ENCODE measurements around the gene FBXL17. TPM values are rescaled to one million over a fixed set of nuclear protein-coding genes. Genes with fewer than 3 reads are reported as not detected.
A peak's percentile ranks its signal among the peaks of the same experiment; 100 is the strongest.

The FBXL17 gene
- total and polyA plus RNA-seq, 2 of the 13 experiments (the other 11 are each of a cell fraction or from before 2014, with no cell fraction given), result 3.0 to 7.9 TPM

- Histone ChIP-seq H3K9ac (ENCODE audit: insufficient read depth, low read depth, low read length) (no peak overlapping the region), H3K4me2 (ENCODE audit: low read depth, low read length) (no peak overlapping the region), H3K79me2 (ENCODE audit: insufficient read depth, low read length) (no peaks in the 10 kb centered on the region), H3K4me3 (replicated peaks in 1 of 3; ENCODE audit: insufficient read depth in 1 of 3, low read depth in 2 of 3, low read length in 3 of 3) (no peak overlapping the region), H3K4me1 (ENCODE audit: insufficient read depth, low read length) (peaks cover 23% of the 10 kb centered on the region), H4K20me1 (ENCODE audit: insufficient read depth, low read length) (no peaks in the 10 kb centered on the region), H3K9me3 (ENCODE audit: low read length) (no peaks in the 10 kb centered on the region), H2AFZ (ENCODE audit: low read length) (no peak overlapping the region), H3K36me3 (replicated peaks in 1 of 2; ENCODE audit: control insufficient read depth in 1 of 2, insufficient read depth in 2 of 2, low read length in 2 of 2) (no peaks in the 10 kb centered on the region), H3K27me3 (ENCODE audit: control insufficient read depth in 1 of 2, insufficient read depth in 2 of 2, low read length in 2 of 2) (no peaks in the 10 kb centered on the region), H3K27ac (ENCODE audit: extremely low read length, insufficient read depth, low read length) (no peak overlapping the region)
- FAIRE-seq (no peak), DNase-seq (ENCODE audit: low spot score) (no peak), ATAC-seq (peak; percentile 51)
- TF ChIP-seq CEBPB (IDR thresholded peaks at IDR 0.05; ENCODE audit: borderline replicate concordance, low read depth, low read length), result no peak
- CTCF ChIA-PET (ENCODE audit: low intra/inter-chr PET ratio, low total read pairs), result no interaction called here
- WGBS (ENCODE audit: low lambda C conversion rate), result 71% methylated on average over 5 of the region's 5 CpGs
- intact Hi-C loops (cut with micrococcal nuclease; ENCODE audit: unreplicated experiment) (no loop called here), in situ Hi-C loops (cut with HindIII; ENCODE audit: extremely low pct_ligation_motif_present, low pct_unique_long_range_greater_than_20kb) (no loop called here)
- POLR2A ChIA-PET, result no interaction called here
- BruUV-seq (replicated peaks), result no TSS peak
Measured at GRCh38 chr5:107937204-107937603, 444.7 kb downstream of the FBXL17 start.

- intact Hi-C loops (cut with micrococcal nuclease; ENCODE audit: unreplicated experiment), result no loop called here
- POLR2A ChIA-PET, result no interaction called here
- DNase-seq (ENCODE audit: low spot score), result peak; percentile 3
- no peak for FAIRE-seq
- no peaks in the 10 kb centered on the region for H3K27me3 ChIP-seq (ENCODE audit: control insufficient read depth in 1 of 2, insufficient read depth in 2 of 2, low read length in 2 of 2)
- H3K4me2 ChIP-seq (ENCODE audit: low read depth, low read length), result no peak overlapping the region
- H2AFZ ChIP-seq (ENCODE audit: low read length), result no peak overlapping the region
- H3K4me1 ChIP-seq (ENCODE audit: insufficient read depth, low read length), result peaks cover 23% of the 10 kb centered on the region
- no peaks in the 10 kb centered on the region for H4K20me1 ChIP-seq (ENCODE audit: insufficient read depth, low read length)
- no TSS peak for BruUV-seq (replicated peaks)
- no peak overlapping the region for H3K4me3 ChIP-seq (replicated peaks in 1 of 3; ENCODE audit: insufficient read depth in 1 of 3, low read depth in 2 of 3, low read length in 3 of 3)
- H3K79me2 ChIP-seq (ENCODE audit: insufficient read depth, low read length), result no peaks in the 10 kb centered on the region
- no peak overlapping the region for H3K27ac ChIP-seq (ENCODE audit: extremely low read length, insufficient read depth, low read length)
- peak; percentile 73 for ATAC-seq
- in situ Hi-C loops (cut with HindIII; ENCODE audit: extremely low pct_ligation_motif_present, low pct_unique_long_range_greater_than_20kb), result no loop called here
- no peak overlapping the region for H3K9ac ChIP-seq (ENCODE audit: insufficient read depth, low read depth, low read length)
- CTCF ChIA-PET (ENCODE audit: low intra/inter-chr PET ratio, low total read pairs), result no interaction called here
- H3K36me3 ChIP-seq (replicated peaks in 1 of 2; ENCODE audit: control insufficient read depth in 1 of 2, insufficient read depth in 2 of 2, low read length in 2 of 2), result no peaks in the 10 kb centered on the region
- WGBS (ENCODE audit: low lambda C conversion rate), result 0% methylated on average over 1 of the region's 1 CpG
- no peaks in the 10 kb centered on the region for H3K9me3 ChIP-seq (ENCODE audit: low read length)
- TF ChIP-seq, protein P1, sequence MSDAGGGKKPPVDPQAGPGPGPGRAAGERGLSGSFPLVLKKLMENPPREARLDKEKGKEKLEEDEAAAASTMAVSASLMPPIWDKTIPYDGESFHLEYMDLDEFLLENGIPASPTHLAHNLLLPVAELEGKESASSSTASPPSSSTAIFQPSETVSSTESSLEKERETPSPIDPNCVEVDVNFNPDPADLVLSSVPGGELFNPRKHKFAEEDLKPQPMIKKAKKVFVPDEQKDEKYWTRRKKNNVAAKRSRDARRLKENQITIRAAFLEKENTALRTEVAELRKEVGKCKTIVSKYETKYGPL (CRISPR knock-in tag; IDR thresholded peaks at IDR 0.05), result no peak
- no peak for TF ChIP-seq ZNF557 (CRISPR knock-in tag; IDR thresholded peaks at IDR 0.05)
- TF ChIP-seq SOX13 (IDR thresholded peaks at IDR 0.05), result no peak
- 0 out of 4 replicates have a peak, but pooled peaks of 1 of the 2 experiments have one; percentile 30 for TF ChIP-seq SOX13 (CRISPR knock-in tag; conservative IDR thresholded peaks at IDR 0.05 in 1 of 2, IDR thresholded peaks at IDR 0.05 in 1 of 2)
- TF ChIP-seq ARID5B (CRISPR knock-in tag; IDR thresholded peaks at IDR 0.05), result peak; percentile 71
- TF ChIP-seq NR2F1 (CRISPR knock-in tag; IDR thresholded peaks at IDR 0.05), result peak in 1 of 2 experiments; percentile 10; a peak in 1 of 4 replicates
- TF ChIP-seq ZBTB2 (CRISPR knock-in tag; IDR thresholded peaks at IDR 0.05; ENCODE audit: low read depth), result no peak
- peak; percentile 65 for TF ChIP-seq RARA (CRISPR knock-in tag; IDR thresholded peaks at IDR 0.05)
- no peak for TF ChIP-seq SOX6 (IDR thresholded peaks at IDR 0.05)
- 0 out of 2 replicates have a peak, but pooled peaks have one; percentile 19 for TF ChIP-seq SOX6 (CRISPR knock-in tag; IDR thresholded peaks at IDR 0.05)
- no peak for TF ChIP-seq MBNL3 (CRISPR knock-in tag; conservative IDR thresholded peaks at IDR 0.05)
- TF ChIP-seq ISL2 (CRISPR knock-in tag; IDR thresholded peaks at IDR 0.05), result 0 out of 2 replicates have a peak, but pooled peaks have one; percentile 28
- no peak for TF ChIP-seq NCOR1 (IDR thresholded peaks at IDR 0.05; ENCODE audit: borderline replicate concordance, low read length)
Measured at GRCh38 chr5:107936515-107936914, 445.4 kb downstream of the FBXL17 start.
